Endometrial microvascular endothelial cells (primary cell): ENCODE results near the gene PTPRD. TPM values are rescaled to one million over a fixed set of nuclear protein-coding genes. Genes with fewer than 3 reads are reported as not detected.

Experiments used
- in situ Hi-C: cut with HindIII; loops from 2 replicates; pipeline ENCODE4 v1.10.0; 2017; ENCODE audit warnings: low sequenced_read_pairs, low pct_unique_long_range_greater_than_20kb; ENCODE audit errors: inconsistent ontology term
- total RNA-seq: library from RNA; depleted of rRNA; stranded (reverse); fragments of >200 nt; gene quantifications from one replicate; pipeline ENCODE4 v1.2.3, GENCODE V29; 2015; ENCODE audit errors: inconsistent ontology term

Gene PTPRD
- total RNA-seq, 1 donor from 2014 or later = under 0.01 TPM

DNA sequence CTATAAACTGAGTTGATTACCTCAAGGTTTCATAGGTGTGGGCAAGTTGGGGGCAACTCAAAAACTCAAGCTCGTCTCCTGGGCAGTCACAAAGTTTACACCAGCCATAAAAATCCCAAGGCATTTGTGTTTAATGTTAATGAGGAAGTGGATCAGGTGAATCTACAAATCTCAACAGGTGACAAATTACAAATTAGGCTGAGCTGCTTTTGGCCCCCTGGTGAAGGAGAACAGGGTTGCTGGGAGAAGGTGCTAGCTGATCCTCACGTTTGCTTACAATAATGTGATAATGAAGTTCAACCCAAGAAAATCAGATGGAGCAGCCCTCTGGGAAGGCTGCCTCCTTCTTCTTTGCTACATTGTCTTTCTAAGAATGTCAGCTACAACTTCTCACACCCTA, 2324.8 kb downstream of the PTPRD start:
- in situ Hi-C loops = no loop called here

- in situ Hi-C loops = no loop called here
These were observed 2325.3 kb downstream of the PTPRD start for GRCh38 chr9:8287501-8287900.

DNA sequence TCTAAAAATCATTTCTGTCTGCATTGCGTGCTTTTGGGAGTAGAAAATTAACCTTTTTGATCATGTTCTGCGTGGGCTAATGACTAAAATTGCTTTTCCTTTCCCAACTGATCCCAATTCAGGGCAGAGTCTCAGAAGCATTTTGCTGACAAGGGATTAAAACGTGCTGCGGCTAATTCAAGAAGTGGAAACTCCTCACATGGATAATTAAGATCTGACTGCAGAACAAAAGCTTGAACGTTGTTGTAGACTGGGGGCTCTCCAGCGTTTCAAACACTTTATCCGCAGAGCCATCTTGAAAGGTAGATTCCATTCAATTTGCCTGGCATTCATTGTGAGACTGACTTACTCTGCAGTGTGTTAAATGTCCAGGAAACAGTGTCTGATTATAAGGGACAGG, 2327.9 kb downstream of the PTPRD start:
- in situ Hi-C loops = no loop called here

DNA sequence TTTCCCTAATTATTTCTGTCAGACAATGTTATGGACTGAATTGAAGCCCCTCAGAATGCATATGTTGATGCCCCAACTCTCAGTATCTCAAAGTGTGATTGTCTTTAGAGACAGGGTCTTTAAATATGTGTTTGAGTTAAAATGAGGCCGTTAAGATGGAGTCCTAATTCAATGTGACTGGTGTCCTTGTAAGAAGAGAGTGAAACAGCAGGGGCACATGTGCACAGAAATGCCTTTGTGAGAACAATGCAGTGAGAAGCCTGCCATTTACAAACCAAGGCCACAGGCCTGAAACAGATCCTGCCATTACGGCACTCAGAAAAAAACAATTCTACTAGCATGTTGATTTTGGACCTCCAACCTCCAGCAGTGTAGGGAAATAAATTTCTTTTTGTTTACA, 2330.3 kb downstream of the PTPRD start:
- in situ Hi-C loops = no loop called here

DNA sequence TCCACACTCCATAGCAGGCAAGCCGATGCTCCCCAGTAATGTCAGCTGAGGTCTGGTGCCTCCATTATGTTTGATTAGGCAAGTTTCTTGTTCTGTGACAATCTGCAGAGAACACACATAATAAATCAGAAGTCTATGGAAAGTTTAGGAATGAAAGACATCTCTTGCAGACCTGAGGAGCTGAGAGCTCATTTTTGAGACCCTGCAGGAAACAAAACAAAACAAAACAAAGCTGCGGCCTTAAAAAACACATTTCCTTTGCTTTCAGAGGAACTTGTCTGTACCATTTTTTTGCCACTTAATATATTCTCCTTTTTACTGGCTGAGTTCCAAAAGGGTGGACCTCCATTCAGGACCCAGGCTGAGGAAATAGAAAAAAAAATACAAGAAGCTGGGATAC, 2332.0 kb downstream of the PTPRD start:
- in situ Hi-C loops = no loop called here

GRCh38 chr9:8278048-8278447, 2334.8 kb downstream of the PTPRD start:
- in situ Hi-C loops = no loop called here

- in situ Hi-C loops = no loop called here
These were observed 2342.6 kb downstream of the PTPRD start for GRCh38 chr9:8270235-8270634.

GRCh38 chr9:8268881-8269280, 2343.9 kb downstream of the PTPRD start:
- in situ Hi-C loops = no loop called here

DNA sequence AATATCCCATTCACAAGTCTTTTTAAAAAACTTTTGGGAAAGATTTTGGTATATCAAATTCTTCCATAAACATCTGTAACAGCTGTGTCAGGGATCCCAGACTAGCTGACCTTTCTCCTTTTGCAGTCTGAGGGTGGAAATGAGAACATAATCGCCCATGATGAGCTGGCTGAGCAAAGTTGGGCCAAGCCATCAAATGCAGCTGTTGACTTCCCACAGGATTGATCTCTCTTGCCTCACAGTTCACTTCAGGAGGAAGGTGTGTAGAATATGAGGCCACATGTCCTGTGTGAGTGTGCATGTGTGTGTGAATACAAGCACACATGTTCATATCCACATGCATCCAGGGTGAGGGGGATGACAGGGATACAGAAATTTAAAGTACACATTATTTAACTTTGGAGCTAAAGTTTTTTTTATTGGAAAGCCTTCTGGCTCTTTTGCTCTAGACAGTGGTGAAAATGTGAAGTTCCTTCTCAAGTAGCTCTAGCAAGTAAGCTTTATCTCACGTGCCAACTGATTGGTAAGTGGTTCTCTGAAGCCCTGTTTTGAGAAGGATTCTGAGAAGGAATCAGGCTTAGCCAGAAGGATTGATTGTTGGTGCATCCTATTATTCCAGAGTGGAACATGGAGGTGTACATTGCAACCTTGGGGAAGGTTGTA, 2344.5 kb downstream of the PTPRD start:
- in situ Hi-C loops = no loop called here

DNA sequence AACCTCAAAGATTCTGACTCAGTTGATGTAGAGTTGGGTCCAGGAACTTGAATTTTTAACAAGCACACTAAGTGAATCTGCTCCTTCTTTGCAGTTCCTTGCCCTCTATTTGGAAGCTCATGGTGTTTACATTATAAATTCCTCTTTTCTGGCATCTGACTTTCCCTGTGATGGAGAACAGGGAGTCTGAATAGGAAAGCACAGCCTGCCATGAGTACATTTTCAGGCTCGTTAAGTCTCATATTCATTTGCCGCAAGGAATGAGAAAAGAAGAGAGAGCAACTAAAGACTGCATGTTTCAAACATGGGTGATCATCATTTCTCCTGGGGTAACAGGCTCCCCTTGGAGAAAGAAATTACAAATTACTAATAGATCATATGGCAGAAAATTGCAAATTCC, 2345.2 kb downstream of the PTPRD start:
- in situ Hi-C loops = no loop called here

DNA sequence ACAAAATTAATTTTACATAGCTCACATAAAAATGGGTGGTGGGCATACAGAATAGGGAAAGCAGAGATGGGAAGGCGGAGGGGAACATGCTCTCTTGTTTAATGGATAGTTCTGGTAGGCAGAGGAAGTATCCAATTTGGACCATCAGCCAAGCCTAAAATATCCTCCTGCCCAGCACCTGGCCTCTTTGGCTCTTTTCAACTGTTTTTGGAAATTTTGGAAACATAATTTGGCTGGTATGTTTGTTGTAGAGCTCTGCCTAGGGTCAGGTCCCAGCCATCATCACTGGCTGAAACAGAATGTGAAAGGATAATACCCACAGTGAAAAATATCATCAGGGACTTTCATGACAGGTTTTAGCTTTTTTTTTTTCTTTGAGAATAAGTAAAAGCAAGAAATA, 2345.9 kb downstream of the PTPRD start:
- in situ Hi-C loops = no loop called here

GRCh38 chr9:8265281-8265680, 2347.5 kb downstream of the PTPRD start:
- in situ Hi-C loops = no loop called here
